A549 (cell line): ENCODE measurements around the gene AIP.

ENCODE experiments used
- CTCF ChIP-seq: fragments of >200 bp; sonication (Bioruptor Twin); formaldehyde crosslinking; IDR thresholded peaks from 3 replicates; pipeline ENCODE4 v1.5.1; 2016
- EP300 ChIP-seq, 2 experiments: fragments of >200 bp; sonication (Bioruptor Twin); formaldehyde crosslinking; IDR thresholded peaks; 2 replicates in 1 of 2; 3 replicates in 1 of 2; pipeline ENCODE4 v1.6.1; 2016 to 2017
- KDM1A ChIP-seq: fragments of 200-600 bp; sonication (generic); IDR thresholded peaks from 2 replicates; pipeline ENCODE4 v1.6.1; 2016; ENCODE audit warnings: low read depth, mild to moderate bottlenecking
- POLR2A ChIP-seq: IDR thresholded peaks from 2 replicates; pipeline ENCODE4 v1.6.1; 2012; ENCODE audit warnings: mild to moderate bottlenecking, low read length
- SREBF2 ChIP-seq: fragments of 450-650 bp; IDR thresholded peaks from 2 replicates; pipeline ENCODE4 v1.6.1; 2014; ENCODE audit warnings: mild to moderate bottlenecking, moderate library complexity
- ZFP36 ChIP-seq: fragments of 450-650 bp; IDR thresholded peaks from 2 replicates; pipeline ENCODE4 v1.6.1; 2014; ENCODE audit warnings: borderline replicate concordance; ENCODE audit not compliant: partially characterized antibody
- TF ChIP-seq, protein P1 (sequence below): IDR thresholded peaks from 2 replicates; pipeline ENCODE4 v1.6.1; 2012

DNA sequence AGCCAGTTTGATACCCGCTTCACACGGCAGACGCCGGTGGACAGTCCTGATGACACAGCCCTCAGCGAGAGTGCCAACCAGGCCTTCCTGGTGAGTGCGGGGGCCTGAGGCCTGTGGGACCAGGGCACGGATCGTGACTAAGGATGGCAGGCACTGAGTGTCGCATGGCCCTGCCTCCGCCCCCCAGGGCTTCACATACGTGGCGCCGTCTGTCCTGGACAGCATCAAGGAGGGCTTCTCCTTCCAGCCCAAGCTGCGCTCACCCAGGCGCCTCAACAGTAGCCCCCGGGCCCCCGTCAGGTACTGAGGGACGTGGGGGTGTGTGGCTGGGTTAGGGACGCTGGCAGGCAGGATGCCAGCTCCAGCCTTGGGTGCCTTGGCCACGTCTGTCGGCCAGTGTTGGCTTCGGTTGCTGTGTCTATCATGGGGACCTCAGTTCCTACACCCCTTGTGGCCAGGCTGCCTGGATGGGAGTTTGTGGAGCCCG is 48.4 kb upstream of the AIP start:
- TF ChIP-seq, protein P1, sequence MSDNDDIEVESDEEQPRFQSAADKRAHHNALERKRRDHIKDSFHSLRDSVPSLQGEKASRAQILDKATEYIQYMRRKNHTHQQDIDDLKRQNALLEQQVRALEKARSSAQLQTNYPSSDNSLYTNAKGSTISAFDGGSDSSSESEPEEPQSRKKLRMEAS = no peak
- no peak for TF ChIP-seq ZFP36
- no peak for TF ChIP-seq POLR2A
- TF ChIP-seq CTCF = no peak
- TF ChIP-seq KDM1A = no peak
- TF ChIP-seq EP300 (IDR thresholded peaks at IDR 0.05) = no peak
- TF ChIP-seq SREBF2 = no peak
